Ishikawa (cell line): ENCODE measurements around the gene SLC35B3.

Experiments
- CEBPB ChIP-seq: IDR thresholded peaks from 2 replicates; pipeline ENCODE4 v1.6.1; 2012
- CREB1 ChIP-seq: IDR thresholded peaks from 2 replicates; pipeline ENCODE4 v1.6.1; 2012; ENCODE audit warnings: low read depth
- EGR1 ChIP-seq: IDR thresholded peaks from 2 replicates; pipeline ENCODE4 v1.6.1; 2012
- EP300 ChIP-seq: IDR thresholded peaks from 2 replicates; pipeline ENCODE4 v1.6.1; 2012; ENCODE audit warnings: borderline replicate concordance
- FOXM1 ChIP-seq: IDR thresholded peaks from 2 replicates; pipeline ENCODE4 v1.6.1; 2012; ENCODE audit warnings: low read depth, borderline replicate concordance
- MAX ChIP-seq: IDR thresholded peaks from 2 replicates; pipeline ENCODE4 v1.6.1; 2012
- NFIC ChIP-seq: IDR thresholded peaks from 2 replicates; pipeline ENCODE4 v1.6.1; 2012
- RAD21 ChIP-seq: IDR thresholded peaks from 2 replicates; pipeline ENCODE4 v1.6.1; 2012; ENCODE audit warnings: low read depth
- REST ChIP-seq: IDR thresholded peaks from 2 replicates; pipeline ENCODE4 v1.6.1; 2012; ENCODE audit warnings: low read depth, mild to moderate bottlenecking
- TAF1 ChIP-seq: IDR thresholded peaks from 2 replicates; pipeline ENCODE4 v1.6.1; 2012; ENCODE audit warnings: low read depth, mild to moderate bottlenecking
- TCF12 ChIP-seq: IDR thresholded peaks from 2 replicates; pipeline ENCODE4 v1.6.1; 2012; ENCODE audit warnings: low read depth
- TEAD4 ChIP-seq: IDR thresholded peaks from 2 replicates; pipeline ENCODE4 v1.6.1; 2012
- USF1 ChIP-seq: IDR thresholded peaks from 2 replicates; pipeline ENCODE4 v1.6.1; 2012
- YY1 ChIP-seq: IDR thresholded peaks from 2 replicates; pipeline ENCODE4 v1.6.1; 2012; ENCODE audit warnings: low read depth
- ZBTB7A ChIP-seq: IDR thresholded peaks from 2 replicates; pipeline ENCODE4 v1.6.1; 2012; ENCODE audit warnings: low read depth

The SLC35B3 gene

GRCh38 chr6:8432614-8433013, 2.7 kb downstream of the SLC35B3 start:
- TF ChIP-seq REST (no peak), TEAD4 (no peak), CREB1 (no peak), FOXM1 (no peak), RAD21 (no peak), TCF12 (no peak), EGR1 (no peak), EP300 (no peak), NFIC (no peak), MAX (no peak), YY1 (no peak)

GRCh38 chr6:8429821-8430220, 5.5 kb downstream of the SLC35B3 start:
- no peak for TF ChIP-seq NFIC
- TF ChIP-seq USF1 = no peak
- no peak for TF ChIP-seq TAF1
- TF ChIP-seq REST = no peak
- TF ChIP-seq FOXM1 = no peak
- no peak for TF ChIP-seq ZBTB7A
- no peak for TF ChIP-seq MAX
- TF ChIP-seq EGR1 = no peak
- no peak for TF ChIP-seq TEAD4
- TF ChIP-seq YY1 = no peak
- TF ChIP-seq CEBPB = no peak

GRCh38 chr6:8420031-8420588, 15.2 kb downstream of the SLC35B3 start:
- TF ChIP-seq CEBPB (no peak), NFIC (no peak), EP300 (no peak)

GRCh38 chr6:8415913-8416312, 19.4 kb downstream of the SLC35B3 start:
- TF ChIP-seq TCF12 (no peak), ZBTB7A (no peak), REST (no peak), FOXM1 (no peak), CREB1 (no peak), RAD21 (no peak), CEBPB (no peak), MAX (no peak), TEAD4 (no peak), USF1 (no peak)

- no peak for TF ChIP-seq ZBTB7A
Observed at GRCh38 chr6:8415280-8415679, 20.1 kb downstream of the SLC35B3 start.
